HL-60 (cell line): ENCODE results near the gene ATXN7.

Experiments
- DNase-seq, 2 experiments: peaks; one replicate each; pipeline ENCODE4 v3.0.0-alpha.2; 2010 to 2020; ENCODE audit warnings: low read depth in 1 of 2, low spot score in 1 of 2
- H3K27ac ChIP-seq: fragments of 250-450 bp; sonication (Bioruptor Pico); replicated peaks from 2 replicates; pipeline ENCODE4 v1.5.1; 2020; ENCODE audit warnings: mild to moderate bottlenecking, moderate library complexity
- H3K27me3 ChIP-seq: fragments of 250-450 bp; sonication (Bioruptor Pico); 2 replicates; pipeline ENCODE4 v1.5.1; 2021; ENCODE audit warnings: mild to moderate bottlenecking, moderate library complexity; ENCODE audit not compliant: insufficient read depth, poor library complexity, severe bottlenecking
- H3K4me3 ChIP-seq: replicated peaks from 2 replicates; pipeline ENCODE4 v1.5.1; 2011; ENCODE audit warnings: mild to moderate bottlenecking, control low read depth, low read length; ENCODE audit not compliant: insufficient read depth
- GABPA ChIP-seq: IDR thresholded peaks from 2 replicates; pipeline ENCODE4 v1.6.1; 2012; ENCODE audit warnings: low read depth
- POLR2AphosphoS5 ChIP-seq: IDR thresholded peaks from 2 replicates; pipeline ENCODE4 v1.6.1; 2012; ENCODE audit warnings: low read depth
- SPI1 ChIP-seq: IDR thresholded peaks from 2 replicates; pipeline ENCODE4 v1.6.1; 2012; ENCODE audit warnings: low read depth, mild to moderate bottlenecking, borderline replicate concordance
- TF ChIP-seq, protein P1 (sequence below): IDR thresholded peaks from one replicate; pipeline ENCODE4 v1.5.1; 2011; ENCODE audit warnings: low read length, control low read depth, inconsistent platforms; ENCODE audit not compliant: insufficient read depth
- TF ChIP-seq, protein P2 (sequence below): IDR thresholded peaks from 2 replicates; pipeline ENCODE4 v1.6.1; 2012; ENCODE audit warnings: low read depth; ENCODE audit not compliant: insufficient replicate concordance

Gene ATXN7

DNA sequence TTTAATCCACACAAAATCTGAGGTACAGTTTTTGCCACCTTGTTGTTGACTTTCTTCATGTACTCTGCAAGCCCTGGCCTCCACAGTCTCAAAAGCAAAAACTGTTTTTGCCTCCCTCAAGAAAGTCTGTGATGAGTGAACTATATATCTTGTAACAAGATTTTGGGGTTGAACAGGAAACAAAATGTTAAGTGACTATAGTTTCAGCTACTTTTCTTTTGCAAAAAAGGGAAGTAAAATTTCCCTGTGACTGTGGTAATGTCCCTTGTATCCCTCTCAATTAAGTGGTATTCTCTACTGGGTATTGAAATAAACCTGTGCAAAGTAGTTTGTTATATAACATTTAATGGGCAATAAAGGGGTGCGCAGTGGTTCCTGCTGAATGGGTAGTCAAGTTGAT lies 69.8 kb downstream of the ATXN7 start:
- Histone ChIP-seq H3K27ac (peak overlapping the region; percentile 25), H3K4me3 (no peak overlapping the region), H3K27me3 (no peaks in the 10 kb centered on the region)
- TF ChIP-seq SPI1 (no peak), GABPA (no peak), POLR2AphosphoS5 (no peak)
- TF ChIP-seq, protein P1, sequence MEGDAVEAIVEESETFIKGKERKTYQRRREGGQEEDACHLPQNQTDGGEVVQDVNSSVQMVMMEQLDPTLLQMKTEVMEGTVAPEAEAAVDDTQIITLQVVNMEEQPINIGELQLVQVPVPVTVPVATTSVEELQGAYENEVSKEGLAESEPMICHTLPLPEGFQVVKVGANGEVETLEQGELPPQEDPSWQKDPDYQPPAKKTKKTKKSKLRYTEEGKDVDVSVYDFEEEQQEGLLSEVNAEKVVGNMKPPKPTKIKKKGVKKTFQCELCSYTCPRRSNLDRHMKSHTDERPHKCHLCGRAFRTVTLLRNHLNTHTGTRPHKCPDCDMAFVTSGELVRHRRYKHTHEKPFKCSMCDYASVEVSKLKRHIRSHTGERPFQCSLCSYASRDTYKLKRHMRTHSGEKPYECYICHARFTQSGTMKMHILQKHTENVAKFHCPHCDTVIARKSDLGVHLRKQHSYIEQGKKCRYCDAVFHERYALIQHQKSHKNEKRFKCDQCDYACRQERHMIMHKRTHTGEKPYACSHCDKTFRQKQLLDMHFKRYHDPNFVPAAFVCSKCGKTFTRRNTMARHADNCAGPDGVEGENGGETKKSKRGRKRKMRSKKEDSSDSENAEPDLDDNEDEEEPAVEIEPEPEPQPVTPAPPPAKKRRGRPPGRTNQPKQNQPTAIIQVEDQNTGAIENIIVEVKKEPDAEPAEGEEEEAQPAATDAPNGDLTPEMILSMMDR = no peak
- TF ChIP-seq, protein P2, sequence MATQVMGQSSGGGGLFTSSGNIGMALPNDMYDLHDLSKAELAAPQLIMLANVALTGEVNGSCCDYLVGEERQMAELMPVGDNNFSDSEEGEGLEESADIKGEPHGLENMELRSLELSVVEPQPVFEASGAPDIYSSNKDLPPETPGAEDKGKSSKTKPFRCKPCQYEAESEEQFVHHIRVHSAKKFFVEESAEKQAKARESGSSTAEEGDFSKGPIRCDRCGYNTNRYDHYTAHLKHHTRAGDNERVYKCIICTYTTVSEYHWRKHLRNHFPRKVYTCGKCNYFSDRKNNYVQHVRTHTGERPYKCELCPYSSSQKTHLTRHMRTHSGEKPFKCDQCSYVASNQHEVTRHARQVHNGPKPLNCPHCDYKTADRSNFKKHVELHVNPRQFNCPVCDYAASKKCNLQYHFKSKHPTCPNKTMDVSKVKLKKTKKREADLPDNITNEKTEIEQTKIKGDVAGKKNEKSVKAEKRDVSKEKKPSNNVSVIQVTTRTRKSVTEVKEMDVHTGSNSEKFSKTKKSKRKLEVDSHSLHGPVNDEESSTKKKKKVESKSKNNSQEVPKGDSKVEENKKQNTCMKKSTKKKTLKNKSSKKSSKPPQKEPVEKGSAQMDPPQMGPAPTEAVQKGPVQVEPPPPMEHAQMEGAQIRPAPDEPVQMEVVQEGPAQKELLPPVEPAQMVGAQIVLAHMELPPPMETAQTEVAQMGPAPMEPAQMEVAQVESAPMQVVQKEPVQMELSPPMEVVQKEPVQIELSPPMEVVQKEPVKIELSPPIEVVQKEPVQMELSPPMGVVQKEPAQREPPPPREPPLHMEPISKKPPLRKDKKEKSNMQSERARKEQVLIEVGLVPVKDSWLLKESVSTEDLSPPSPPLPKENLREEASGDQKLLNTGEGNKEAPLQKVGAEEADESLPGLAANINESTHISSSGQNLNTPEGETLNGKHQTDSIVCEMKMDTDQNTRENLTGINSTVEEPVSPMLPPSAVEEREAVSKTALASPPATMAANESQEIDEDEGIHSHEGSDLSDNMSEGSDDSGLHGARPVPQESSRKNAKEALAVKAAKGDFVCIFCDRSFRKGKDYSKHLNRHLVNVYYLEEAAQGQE = no peak
- DNase-seq = peak in 1 of 2 experiments; percentile 28

DNA sequence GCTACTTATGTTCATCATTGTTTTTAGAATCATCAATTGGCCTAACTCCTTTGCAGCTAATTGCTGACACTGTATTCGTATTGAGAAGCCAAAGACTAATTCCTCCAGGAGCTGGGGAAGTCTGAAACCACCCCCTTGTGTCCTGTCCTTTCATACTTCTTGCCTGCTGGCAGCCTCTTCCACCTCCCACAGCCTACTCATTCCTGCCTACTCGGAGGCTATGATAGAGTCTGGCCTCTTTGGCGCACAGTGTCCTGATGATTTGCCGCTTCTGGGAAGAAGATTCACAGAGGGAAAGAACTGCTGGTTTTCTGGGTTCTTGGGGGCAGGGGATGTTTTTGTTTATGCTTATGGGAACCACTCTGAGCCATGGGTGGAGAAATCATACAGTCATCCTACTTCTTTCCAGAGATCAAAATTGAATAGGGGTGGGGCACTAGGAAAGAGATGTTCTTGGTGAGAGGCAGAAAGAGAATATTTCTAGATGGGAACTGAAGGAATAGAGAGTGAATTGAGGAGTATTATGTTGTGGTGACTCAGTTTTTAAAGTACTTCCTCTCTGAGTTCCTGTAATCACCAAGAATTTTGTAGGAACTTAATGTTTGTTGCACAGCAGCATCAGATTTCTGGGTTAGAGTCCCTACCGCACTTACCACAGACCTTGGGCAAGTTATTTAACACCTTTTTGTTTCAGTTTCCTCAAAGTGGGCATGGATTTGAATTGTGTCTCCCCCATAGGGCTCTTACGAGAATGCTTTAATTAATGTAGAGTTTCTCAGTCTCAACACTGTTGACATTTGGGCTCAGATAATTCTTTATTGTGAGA lies 70.6 kb downstream of the ATXN7 start:
- no peaks in the 10 kb centered on the region for H3K27me3 ChIP-seq
- TF ChIP-seq, protein P1 = no peak
- TF ChIP-seq POLR2AphosphoS5 = peak; percentile 80
- TF ChIP-seq SPI1 = peak; percentile 85
- TF ChIP-seq GABPA = peak; percentile 79
- peak overlapping the region; percentile 9 for H3K27ac ChIP-seq
- no peak overlapping the region for H3K4me3 ChIP-seq
- DNase-seq = peak; percentile 76 to 81

DNA sequence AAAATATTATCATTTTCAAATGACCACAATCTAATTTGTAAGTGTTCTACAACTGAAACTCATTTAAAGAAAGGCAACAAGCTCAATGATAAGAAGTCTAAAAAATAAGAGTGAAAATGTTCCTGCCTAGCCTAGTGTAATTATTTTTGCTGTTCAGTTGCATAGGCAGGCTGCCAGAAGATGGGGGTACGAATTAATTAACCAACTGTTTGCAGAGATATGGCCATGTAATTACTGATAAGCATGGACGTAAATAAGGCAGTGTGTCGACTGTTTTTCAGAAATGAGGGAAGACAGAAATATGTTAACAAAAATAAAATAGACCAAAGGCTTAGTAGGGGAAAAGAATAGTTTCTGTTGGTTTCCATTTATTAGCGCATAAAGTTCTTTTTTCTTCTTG lies 73.3 kb downstream of the ATXN7 start:
- Histone ChIP-seq H3K4me3 (no peak overlapping the region), H3K27ac (no peak overlapping the region), H3K27me3 (no peaks in the 10 kb centered on the region)
- DNase-seq = no peak
- TF ChIP-seq SPI1 (no peak), GABPA (no peak), POLR2AphosphoS5 (no peak)
- TF ChIP-seq, protein P2 = no peak
- TF ChIP-seq, protein P1 = no peak
